K562 (cell line): ENCODE measurements around the gene DLGAP1. TPM values are rescaled to one million over a fixed set of nuclear protein-coding genes. Genes with fewer than 3 reads are reported as not detected.
A peak's percentile ranks its signal among the peaks of the same experiment; 100 is the strongest.

ENCODE experiments used
- BCL6 ChIP-seq: fragments of 250-450 bp; sonication (Bioruptor Pico); IDR thresholded peaks from 2 replicates; pipeline ENCODE4 v1.4.0; 2020
- FOXA3 ChIP-seq, 2 experiments: fragments of 450-650 bp in 1 of 2; sonication (generic) in 1 of 2; formaldehyde crosslinking; IDR thresholded peaks in 1 of 2; conservative IDR thresholded peaks in 1 of 2; 2 replicates each; pipeline versions ENCODE4 v1.4.0 to v1.8.0; 2020 to 2022; ENCODE audit warnings: mild to moderate bottlenecking in 2 of 2, missing genetic modification reagents in 1 of 2
- HNRNPL ChIP-seq: fragments of 200-400 bp; formaldehyde crosslinking; IDR thresholded peaks from 2 replicates; pipeline ENCODE4 v1.6.1; 2017; ENCODE audit warnings: low read depth, mild to moderate bottlenecking, low read length
- HSF4 ChIP-seq: fragments of 250-450 bp; sonication (Bioruptor Pico); IDR thresholded peaks from 2 replicates; pipeline ENCODE4 v2.1.2; 2022; ENCODE audit warnings: mild to moderate bottlenecking, moderate library complexity, borderline replicate concordance
- KHSRP ChIP-seq: fragments of 450-650 bp; IDR thresholded peaks from 2 replicates; pipeline ENCODE4 v1.6.1; 2017
- PBX2 ChIP-seq, 2 experiments: IDR thresholded peaks in 1 of 2; conservative IDR thresholded peaks in 1 of 2; 2 replicates each; pipeline ENCODE4 v1.6.1; 2016; ENCODE audit warnings: low read depth in 2 of 2, mild to moderate bottlenecking in 1 of 2, missing compliant biosample characterization in 1 of 2, missing genetic modification characterization in 1 of 2, moderate library complexity in 1 of 2
- THAP7 ChIP-seq: fragments of 250-450 bp; sonication (Bioruptor Pico); IDR thresholded peaks from 2 replicates; pipeline ENCODE4 v1.5.0; 2021
- ZKSCAN8 ChIP-seq: fragments of 200-800 bp; sonication (Bioruptor generic); IDR thresholded peaks from 2 replicates; pipeline ENCODE4 v1.6.1; 2016; ENCODE audit warnings: missing genetic modification characterization, missing compliant biosample characterization
- ZNF197 ChIP-seq: fragments of 200-800 bp; sonication (Bioruptor generic); IDR thresholded peaks from 2 replicates; pipeline ENCODE4 v1.6.1; 2016; ENCODE audit warnings: low read depth, missing genetic modification characterization, missing compliant biosample characterization
- polyA plus RNA-seq, 8 experiments: library from polyadenylated mRNA; depleted of rRNA in 4 of 8; stranded (reverse) in 5 of 8; unstranded in 3 of 8; fragments of >200 nt; fragmentation: Nextera tagmentation in 2 of 8; fragmentation: Illumina TruSeq in 1 of 8; extraction: Ambion mirVana in 2 of 8; extraction: Trizol in 1 of 8; gene quantifications; 2 replicates each; pipeline versions ENCODE4 v1.2.1 to v1.2.3, GENCODE V29; 2011 to 2014; ENCODE audit warnings: inconsistent platforms in 1 of 8, missing spikeins in 1 of 8
- total RNA-seq, 7 experiments: library from RNA; depleted of rRNA in 6 of 7; stranded (reverse); fragments of >200 nt in 6 of 7; fragmentation: Illumina TruSeq in 2 of 7; extraction: Trizol in 2 of 7; gene quantifications; 2 replicates each; pipeline versions ENCODE4 v1.2.1 to v1.2.3, GENCODE V29; 2011 to 2021; ENCODE audit warnings: low replicate concordance in 1 of 7
- TF ChIP-seq, protein P1 (sequence below), 2 experiments: fragments of 150-350 bp in 1 of 2; IDR thresholded peaks; 2 replicates each; pipeline ENCODE4 v1.6.1; 2012 to 2016; ENCODE audit warnings: low read depth in 2 of 2, low read length in 2 of 2, mild to moderate bottlenecking in 1 of 2, moderate library complexity in 1 of 2
- TF ChIP-seq, protein P2 (sequence below): fragments of 250-450 bp; sonication (Bioruptor Pico); IDR thresholded peaks from 2 replicates; pipeline ENCODE4 v1.8.0; 2022; ENCODE audit warnings: moderate library complexity, mild to moderate bottlenecking, inconsistent platforms
- TF ChIP-seq, protein P3 (sequence below): fragments of 450-650 bp; formaldehyde crosslinking; IDR thresholded peaks from 2 replicates; pipeline ENCODE4 v1.4.0; 2020; ENCODE audit warnings: mild to moderate bottlenecking, moderate library complexity
- TF ChIP-seq, protein P4 (sequence below): fragments of 450-650 bp; formaldehyde crosslinking; IDR thresholded peaks from 2 replicates; pipeline ENCODE4 v1.4.0; 2020; ENCODE audit warnings: mild to moderate bottlenecking, mixed read lengths

DLGAP1 gene
- total and polyA plus RNA-seq, 9 of the 15 experiments (the other 6 are each of a cell fraction or from before 2014, with no cell fraction given) = 0.04 to 0.22 (median 0.08) TPM

DNA sequence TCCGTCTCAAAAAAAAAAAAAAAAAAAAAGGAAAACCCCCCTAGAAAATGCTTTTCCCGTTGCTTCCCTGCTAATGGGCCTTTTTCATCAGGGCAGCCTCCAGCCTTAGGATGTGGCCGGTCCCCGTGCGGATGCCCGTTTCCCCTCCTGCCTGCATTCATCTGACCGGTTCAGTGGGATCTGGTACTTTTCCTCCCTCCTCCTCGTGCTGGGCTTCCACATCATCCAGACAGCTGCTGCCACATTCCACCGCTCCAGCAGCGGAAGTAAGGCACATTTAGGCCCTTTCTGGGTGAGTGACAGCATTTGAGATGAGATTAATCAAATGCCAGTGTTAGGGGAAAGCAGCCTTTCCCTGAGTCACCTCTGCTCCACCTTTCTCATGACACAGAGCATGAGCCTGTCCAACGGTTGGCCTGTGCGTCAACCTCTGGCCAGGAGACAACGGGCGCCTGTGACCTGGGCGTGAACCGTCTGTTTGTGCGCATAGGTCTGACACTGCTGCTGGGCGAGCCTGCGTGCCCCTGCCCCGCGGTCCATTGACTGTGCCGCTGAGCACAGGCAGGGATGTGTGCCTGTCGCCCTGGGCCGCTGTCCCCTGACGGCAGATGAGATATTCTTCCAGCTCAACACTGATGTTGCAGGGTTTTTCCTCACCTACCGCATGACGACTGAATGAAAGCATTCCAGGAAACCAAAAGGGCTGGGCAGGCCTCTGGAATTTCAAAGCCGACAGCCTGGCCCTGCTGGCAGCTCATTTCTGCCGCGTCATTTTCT lies 831.1 kb downstream of the DLGAP1 start (continued):
- TF ChIP-seq PBX2 (CRISPR knock-in tag; IDR thresholded peaks at IDR 0.05; ENCODE audit: low read depth) (no peak), PBX2 (tag; conservative IDR thresholded peaks at IDR 0.05; ENCODE audit: low read depth) (peak; percentile 98), ZNF197 (no peak; the same call in none of the 2 replicates), HSF4 (CRISPR knock-in tag) (peak; percentile 75; the same call in 1 of the 2 replicates), KHSRP (0 out of 2 replicates have a peak, but pooled peaks have one; percentile 14), ZKSCAN8 (CRISPR knock-in tag) (no peak), HNRNPL (peak; percentile 96), BCL6 (CRISPR knock-in tag) (peak; percentile 80), FOXA3 (CRISPR knock-in tag; conservative IDR thresholded peaks at IDR 0.05 in 1 of 2, IDR thresholded peaks at IDR 0.05 in 1 of 2) (0 out of 4 replicates have a peak, but pooled peaks of 1 of the 2 experiments have one; percentile 12), THAP7 (CRISPR knock-in tag) (no peak)
- TF ChIP-seq, protein P1, sequence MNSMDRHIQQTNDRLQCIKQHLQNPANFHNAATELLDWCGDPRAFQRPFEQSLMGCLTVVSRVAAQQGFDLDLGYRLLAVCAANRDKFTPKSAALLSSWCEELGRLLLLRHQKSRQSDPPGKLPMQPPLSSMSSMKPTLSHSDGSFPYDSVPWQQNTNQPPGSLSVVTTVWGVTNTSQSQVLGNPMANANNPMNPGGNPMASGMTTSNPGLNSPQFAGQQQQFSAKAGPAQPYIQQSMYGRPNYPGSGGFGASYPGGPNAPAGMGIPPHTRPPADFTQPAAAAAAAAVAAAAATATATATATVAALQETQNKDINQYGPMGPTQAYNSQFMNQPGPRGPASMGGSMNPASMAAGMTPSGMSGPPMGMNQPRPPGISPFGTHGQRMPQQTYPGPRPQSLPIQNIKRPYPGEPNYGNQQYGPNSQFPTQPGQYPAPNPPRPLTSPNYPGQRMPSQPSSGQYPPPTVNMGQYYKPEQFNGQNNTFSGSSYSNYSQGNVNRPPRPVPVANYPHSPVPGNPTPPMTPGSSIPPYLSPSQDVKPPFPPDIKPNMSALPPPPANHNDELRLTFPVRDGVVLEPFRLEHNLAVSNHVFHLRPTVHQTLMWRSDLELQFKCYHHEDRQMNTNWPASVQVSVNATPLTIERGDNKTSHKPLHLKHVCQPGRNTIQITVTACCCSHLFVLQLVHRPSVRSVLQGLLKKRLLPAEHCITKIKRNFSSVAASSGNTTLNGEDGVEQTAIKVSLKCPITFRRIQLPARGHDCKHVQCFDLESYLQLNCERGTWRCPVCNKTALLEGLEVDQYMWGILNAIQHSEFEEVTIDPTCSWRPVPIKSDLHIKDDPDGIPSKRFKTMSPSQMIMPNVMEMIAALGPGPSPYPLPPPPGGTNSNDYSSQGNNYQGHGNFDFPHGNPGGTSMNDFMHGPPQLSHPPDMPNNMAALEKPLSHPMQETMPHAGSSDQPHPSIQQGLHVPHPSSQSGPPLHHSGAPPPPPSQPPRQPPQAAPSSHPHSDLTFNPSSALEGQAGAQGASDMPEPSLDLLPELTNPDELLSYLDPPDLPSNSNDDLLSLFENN (IDR thresholded peaks at IDR 0.05; ENCODE audit: low read depth in 2 of 2, low read length in 2 of 2) = peak in 1 of 2 experiments; percentile 65; a peak in 2 of 4 replicates
- TF ChIP-seq, protein P2, sequence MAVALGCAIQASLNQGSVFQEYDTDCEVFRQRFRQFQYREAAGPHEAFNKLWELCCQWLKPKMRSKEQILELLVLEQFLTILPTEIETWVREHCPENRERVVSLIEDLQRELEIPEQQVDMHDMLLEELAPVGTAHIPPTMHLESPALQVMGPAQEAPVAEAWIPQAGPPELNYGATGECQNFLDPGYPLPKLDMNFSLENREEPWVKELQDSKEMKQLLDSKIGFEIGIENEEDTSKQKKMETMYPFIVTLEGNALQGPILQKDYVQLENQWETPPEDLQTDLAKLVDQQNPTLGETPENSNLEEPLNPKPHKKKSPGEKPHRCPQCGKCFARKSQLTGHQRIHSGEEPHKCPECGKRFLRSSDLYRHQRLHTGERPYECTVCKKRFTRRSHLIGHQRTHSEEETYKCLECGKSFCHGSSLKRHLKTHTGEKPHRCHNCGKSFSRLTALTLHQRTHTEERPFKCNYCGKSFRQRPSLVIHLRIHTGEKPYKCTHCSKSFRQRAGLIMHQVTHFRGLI = peak; percentile 89
- TF ChIP-seq, protein P3, sequence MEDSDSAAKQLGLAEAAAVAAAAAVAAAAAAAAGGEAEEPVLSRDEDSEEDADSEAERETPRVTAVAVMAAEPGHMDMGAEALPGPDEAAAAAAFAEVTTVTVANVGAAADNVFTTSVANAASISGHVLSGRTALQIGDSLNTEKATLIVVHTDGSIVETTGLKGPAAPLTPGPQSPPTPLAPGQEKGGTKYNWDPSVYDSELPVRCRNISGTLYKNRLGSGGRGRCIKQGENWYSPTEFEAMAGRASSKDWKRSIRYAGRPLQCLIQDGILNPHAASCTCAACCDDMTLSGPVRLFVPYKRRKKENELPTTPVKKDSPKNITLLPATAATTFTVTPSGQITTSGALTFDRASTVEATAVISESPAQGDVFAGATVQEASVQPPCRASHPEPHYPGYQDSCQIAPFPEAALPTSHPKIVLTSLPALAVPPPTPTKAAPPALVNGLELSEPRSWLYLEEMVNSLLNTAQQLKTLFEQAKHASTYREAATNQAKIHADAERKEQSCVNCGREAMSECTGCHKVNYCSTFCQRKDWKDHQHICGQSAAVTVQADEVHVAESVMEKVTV = peak; percentile 32; the same call in 1 of the 2 replicates
- TF ChIP-seq, protein P4, sequence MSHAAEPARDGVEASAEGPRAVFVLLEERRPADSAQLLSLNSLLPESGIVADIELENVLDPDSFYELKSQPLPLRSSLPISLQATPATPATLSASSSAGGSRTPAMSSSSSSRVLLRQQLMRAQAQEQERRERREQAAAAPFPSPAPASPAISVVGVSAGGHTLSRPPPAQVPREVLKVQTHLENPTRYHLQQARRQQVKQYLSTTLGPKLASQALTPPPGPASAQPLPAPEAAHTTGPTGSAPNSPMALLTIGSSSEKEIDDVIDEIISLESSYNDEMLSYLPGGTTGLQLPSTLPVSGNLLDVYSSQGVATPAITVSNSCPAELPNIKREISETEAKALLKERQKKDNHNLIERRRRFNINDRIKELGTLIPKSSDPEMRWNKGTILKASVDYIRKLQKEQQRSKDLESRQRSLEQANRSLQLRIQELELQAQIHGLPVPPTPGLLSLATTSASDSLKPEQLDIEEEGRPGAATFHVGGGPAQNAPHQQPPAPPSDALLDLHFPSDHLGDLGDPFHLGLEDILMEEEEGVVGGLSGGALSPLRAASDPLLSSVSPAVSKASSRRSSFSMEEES = no peak
